ENCODE results near the gene RNF19B.

Gene RNF19B

GRCh38 chr1:32937061-32937460, 27.5 kb downstream of the RNF19B start:
- TF ChIP-seq, protein P1, sequence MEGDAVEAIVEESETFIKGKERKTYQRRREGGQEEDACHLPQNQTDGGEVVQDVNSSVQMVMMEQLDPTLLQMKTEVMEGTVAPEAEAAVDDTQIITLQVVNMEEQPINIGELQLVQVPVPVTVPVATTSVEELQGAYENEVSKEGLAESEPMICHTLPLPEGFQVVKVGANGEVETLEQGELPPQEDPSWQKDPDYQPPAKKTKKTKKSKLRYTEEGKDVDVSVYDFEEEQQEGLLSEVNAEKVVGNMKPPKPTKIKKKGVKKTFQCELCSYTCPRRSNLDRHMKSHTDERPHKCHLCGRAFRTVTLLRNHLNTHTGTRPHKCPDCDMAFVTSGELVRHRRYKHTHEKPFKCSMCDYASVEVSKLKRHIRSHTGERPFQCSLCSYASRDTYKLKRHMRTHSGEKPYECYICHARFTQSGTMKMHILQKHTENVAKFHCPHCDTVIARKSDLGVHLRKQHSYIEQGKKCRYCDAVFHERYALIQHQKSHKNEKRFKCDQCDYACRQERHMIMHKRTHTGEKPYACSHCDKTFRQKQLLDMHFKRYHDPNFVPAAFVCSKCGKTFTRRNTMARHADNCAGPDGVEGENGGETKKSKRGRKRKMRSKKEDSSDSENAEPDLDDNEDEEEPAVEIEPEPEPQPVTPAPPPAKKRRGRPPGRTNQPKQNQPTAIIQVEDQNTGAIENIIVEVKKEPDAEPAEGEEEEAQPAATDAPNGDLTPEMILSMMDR (IDR thresholded peaks at IDR 0.05; ENCODE audit: low read depth, low read length) = no peak
- no peak overlapping the region for H3K4me3 ChIP-seq (ENCODE audit: low read depth, low read length)

GRCh38 chr1:32934535-32934934, 30.1 kb downstream of the RNF19B start:
- H3K4me3 ChIP-seq (ENCODE audit: low read depth, low read length) = no peak overlapping the region
- TF ChIP-seq, protein P1 (IDR thresholded peaks at IDR 0.05; ENCODE audit: low read depth, low read length) = no peak

DNA sequence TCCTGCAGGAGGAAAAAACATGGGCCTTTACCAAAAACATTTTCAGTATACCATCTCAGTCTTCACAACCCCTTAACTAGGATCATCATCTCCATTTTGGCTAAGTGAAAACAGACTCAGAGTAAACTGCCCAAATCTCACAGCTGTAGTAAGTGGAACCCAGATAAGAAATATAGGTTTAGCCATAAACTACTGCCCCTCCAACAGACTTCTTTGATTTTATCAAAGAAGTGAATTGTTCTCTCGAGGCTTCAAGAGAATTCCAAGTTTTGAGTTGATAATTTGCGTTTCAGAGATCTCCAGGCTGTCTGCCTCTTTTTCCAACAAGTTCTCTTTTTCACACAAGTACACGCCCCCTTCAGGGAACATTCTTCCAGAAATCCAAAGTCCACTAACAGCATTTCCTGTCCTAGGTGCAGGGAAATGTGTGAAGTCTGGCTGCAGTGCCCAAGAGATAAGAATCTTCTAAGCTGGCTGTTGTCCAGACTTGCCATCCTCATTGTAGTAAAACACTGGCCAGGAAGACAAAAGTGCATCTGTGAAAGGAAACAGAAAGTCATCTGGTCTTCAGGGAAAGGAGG, 30.8 kb downstream of the RNF19B start:
- TF ChIP-seq, protein P1 (IDR thresholded peaks at IDR 0.05; ENCODE audit: low read depth, low read length) = no peak; the same call in 1 of the 2 replicates

GRCh38 chr1:32931760-32932159, 32.8 kb downstream of the RNF19B start:
- H3K4me3 ChIP-seq (ENCODE audit: low read depth, low read length) = no peak overlapping the region
- TF ChIP-seq, protein P1 (IDR thresholded peaks at IDR 0.05; ENCODE audit: low read depth, low read length) = no peak

More for the DNA sequence above, 30.8 kb downstream of the RNF19B start:
- H3K4me3 ChIP-seq (ENCODE audit: low read depth, low read length) = no peak overlapping the region

- H3K4me3 ChIP-seq (ENCODE audit: low read depth, low read length) = no peak overlapping the region
- TF ChIP-seq, protein P1 (IDR thresholded peaks at IDR 0.05; ENCODE audit: low read depth, low read length) = no peak
Measured at GRCh38 chr1:32929366-32929765, 35.2 kb downstream of the RNF19B start.

DNA sequence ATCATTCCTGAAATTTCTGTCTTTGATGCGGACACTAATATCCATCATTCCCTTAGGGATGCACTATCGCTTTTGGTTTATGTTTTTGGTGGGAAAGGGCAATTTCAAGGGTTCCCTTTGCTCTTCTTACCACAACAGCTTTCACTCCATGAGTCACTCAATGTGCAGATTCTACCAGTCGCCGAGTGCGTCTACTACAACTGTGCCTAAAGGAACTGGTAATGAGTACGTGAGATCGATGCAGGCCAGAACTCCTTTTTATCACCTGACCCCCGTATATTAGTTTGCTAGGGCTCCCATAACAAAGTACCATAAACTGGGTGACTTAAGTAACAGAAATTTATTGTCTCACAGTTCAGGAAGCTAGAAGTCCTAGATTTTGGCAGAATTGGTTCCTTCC, 35.9 kb downstream of the RNF19B start:
- no peak overlapping the region for H3K4me3 ChIP-seq (ENCODE audit: low read depth, low read length)
- TF ChIP-seq, protein P1 (IDR thresholded peaks at IDR 0.05; ENCODE audit: low read depth, low read length) = no peak

DNA sequence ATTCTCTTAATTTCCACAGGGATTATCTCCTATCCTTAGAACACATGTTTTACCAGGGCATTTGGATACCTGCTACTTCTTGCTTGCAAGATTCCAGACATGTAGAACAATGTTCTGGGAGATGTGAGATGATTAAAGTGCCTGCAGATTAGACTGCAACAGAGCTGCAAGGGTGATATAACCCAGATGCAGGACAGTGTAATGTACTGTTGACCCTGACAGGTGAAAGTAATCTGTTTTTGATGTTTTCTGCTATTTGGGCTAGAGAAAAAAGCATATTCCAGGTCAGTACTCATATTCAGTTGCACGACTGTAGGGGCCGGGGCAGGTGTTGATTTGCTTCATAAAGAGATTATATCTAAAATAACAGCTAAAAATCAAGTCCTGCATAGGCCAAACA, 36.3 kb downstream of the RNF19B start:
- TF ChIP-seq, protein P1 (IDR thresholded peaks at IDR 0.05; ENCODE audit: low read depth, low read length) = no peak

More for the DNA sequence above, 36.3 kb downstream of the RNF19B start:
- no peak overlapping the region for H3K4me3 ChIP-seq (ENCODE audit: low read depth, low read length)

Data from WI38 (cell line).